AG10803 (cell line): ENCODE results near the gene C19orf67.

Experiments
- DNase-seq: peaks from one replicate; pipeline ENCODE4 v3.0.0; 2010; ENCODE audit warnings: low read depth
- H3K4me3 ChIP-seq: 2 replicates; pipeline ENCODE4 v1.5.1; 2011; ENCODE audit warnings: mild to moderate bottlenecking, low read length, control low read depth
- TF ChIP-seq, protein P1 (sequence below): conservative IDR thresholded peaks from 2 replicates; pipeline ENCODE4 v1.5.1; 2011; ENCODE audit warnings: mild to moderate bottlenecking, low read length, control low read depth, inconsistent platforms

C19orf67 gene

DNA sequence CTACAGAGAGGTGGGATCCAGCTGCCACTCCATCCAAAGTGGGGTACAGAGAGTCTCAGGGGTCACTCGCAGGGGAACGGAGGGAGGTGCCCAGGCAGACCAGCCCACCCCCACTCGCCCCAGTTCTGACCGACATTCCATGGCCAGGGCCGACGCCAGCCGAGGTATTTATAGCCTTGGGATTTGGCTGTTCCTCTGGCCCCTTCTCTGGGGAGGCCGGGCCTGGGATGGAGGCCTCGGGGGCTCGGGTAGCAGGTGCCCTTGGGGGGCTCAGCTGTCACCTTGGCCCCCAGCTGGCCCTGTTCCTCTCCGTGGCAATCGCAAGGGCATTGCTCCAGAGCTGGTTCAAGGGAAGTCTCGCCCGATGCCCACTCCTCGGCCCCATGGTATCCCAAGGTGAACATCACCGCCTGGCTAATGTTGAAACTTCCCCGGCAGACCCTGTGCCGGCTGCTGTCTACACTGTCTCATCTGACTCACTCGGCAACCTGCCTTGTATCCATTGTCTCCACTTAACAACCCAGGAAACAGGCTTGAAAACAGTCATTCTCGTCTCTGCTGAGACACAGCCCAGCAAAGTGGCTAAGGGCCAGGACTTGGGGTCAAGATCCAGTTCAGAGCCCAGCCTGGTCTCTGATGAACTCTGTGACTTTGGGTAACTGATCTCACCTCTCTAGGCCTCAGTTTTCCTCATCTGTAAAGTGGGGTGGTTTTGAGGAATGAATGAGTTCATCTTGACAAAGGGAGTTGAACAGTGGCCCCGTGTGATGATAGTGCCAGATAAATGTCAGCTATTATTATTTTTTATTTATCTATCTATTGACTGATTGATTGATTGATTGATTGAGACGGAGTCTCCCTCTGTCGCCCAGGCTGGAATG lies 22.2 kb upstream of the C19orf67 start:
- TF ChIP-seq, protein P1, sequence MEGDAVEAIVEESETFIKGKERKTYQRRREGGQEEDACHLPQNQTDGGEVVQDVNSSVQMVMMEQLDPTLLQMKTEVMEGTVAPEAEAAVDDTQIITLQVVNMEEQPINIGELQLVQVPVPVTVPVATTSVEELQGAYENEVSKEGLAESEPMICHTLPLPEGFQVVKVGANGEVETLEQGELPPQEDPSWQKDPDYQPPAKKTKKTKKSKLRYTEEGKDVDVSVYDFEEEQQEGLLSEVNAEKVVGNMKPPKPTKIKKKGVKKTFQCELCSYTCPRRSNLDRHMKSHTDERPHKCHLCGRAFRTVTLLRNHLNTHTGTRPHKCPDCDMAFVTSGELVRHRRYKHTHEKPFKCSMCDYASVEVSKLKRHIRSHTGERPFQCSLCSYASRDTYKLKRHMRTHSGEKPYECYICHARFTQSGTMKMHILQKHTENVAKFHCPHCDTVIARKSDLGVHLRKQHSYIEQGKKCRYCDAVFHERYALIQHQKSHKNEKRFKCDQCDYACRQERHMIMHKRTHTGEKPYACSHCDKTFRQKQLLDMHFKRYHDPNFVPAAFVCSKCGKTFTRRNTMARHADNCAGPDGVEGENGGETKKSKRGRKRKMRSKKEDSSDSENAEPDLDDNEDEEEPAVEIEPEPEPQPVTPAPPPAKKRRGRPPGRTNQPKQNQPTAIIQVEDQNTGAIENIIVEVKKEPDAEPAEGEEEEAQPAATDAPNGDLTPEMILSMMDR: no peak
- no peak overlapping the region for H3K4me3 ChIP-seq
- no peak for DNase-seq

DNA sequence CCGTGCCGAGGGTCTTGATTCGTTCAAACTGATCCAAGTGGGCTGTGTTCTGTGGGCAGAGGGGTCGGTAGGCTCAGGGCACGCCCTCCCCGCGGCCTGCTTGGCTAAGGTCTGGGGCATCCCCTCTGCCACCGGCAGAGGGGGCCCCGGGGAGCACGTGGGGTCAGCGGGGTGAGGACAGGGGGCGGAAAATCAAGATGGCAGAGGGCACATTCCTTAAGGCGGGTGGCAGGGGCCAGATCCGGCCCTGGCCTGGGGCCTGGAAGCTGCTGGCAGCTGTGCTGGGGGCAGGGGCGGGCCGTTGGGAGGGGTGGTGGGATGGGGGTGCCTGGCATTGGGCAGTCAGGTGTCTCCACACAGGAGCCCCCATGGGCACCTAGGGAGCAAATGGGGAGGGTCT lies 21.3 kb upstream of the C19orf67 start:
- TF ChIP-seq, protein P1: no peak
- no peak for DNase-seq
- H3K4me3 ChIP-seq: no peak overlapping the region

DNA sequence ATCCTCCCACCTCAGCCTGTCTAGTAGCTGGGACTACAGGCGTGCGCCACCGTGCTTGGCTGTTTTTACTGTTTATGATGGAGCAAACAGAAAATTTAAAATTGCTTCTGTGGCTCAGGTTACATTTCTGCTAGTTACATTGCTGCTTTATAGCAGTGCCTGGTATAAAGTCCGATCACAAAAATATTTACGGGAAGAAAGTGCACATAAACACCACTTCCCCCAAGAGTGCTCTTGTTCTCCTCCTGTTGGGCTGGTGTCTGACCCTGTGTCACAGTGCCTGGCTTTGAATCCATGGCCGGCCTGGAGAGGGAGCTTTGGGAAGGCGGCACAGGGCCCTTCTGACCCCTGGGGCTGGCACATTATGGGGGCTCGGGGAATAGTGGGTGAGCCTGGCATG lies 20.1 kb upstream of the C19orf67 start:
- H3K4me3 ChIP-seq: no peak overlapping the region
- TF ChIP-seq, protein P1: no peak
- no peak for DNase-seq

DNA sequence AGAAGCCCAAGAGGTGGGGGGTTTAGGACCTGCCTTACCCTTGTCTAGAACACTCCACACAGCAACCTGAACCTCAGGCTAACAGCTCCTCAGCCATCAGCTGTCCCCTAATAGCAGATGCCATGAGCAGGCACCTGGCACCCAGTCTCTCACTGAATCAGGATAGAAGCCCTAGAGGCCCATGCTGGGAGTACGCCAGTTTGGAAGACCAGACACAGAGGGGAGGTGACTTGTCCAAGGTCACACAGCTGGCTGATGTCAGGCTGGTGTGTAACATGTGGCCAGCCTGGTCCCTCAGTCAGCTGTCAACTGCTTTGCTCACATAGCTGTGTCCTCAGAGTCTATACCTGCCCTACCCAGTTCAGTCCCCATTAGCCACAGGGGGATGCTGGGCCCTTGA lies 17.7 kb upstream of the C19orf67 start:
- TF ChIP-seq, protein P1: no peak
- no peak overlapping the region for H3K4me3 ChIP-seq
- no peak for DNase-seq

DNA sequence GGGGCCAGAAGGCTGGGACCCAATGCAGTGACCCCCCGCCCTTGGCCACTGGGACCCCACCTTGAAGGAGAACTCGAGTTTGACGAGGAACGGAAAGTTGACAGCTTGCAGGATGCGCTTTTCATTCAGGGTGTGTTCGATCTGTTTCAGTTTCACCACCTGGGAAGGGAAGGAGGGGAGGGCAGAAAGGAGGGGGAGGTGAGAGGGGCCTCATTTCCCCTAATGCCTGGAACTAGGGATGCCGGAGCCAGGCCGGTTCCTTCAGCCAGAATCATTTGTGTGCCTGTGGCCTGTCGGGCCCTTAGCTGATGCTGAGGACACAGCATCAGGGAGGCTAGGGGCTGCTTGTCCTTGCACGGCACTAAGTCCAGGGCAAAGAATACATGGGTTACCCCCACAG lies 17.2 kb upstream of the C19orf67 start:
- DNase-seq: no peak
- TF ChIP-seq, protein P1: no peak
- no peak overlapping the region for H3K4me3 ChIP-seq

DNA sequence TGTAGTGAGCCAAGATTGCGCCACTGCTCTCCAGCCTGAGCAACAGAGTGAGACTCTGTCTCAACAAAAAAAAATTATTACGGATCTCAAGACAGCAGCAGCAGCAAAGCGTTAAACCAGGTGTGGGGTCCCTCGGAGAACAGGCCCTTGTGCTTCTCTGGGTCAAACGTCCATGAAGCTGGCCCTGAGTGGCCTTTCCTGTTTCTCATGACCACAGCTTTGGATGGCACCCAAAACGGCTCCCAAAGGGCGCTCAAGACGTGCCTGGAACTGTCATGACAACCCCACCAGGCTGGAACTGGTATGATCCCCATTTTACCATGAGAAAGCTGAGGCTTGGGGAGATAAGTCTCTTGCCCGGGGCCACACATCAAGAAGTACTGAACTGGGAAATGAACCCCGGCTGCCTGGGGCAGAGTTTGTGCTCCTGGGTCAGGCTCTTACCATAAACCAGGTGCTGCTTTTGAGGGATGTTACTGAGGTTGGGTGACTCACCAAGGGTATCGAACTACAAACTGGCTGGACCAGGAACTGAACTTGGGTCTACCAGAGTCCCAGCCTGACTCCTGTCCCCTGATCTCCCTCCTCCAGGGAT lies 16.6 kb upstream of the C19orf67 start:
- no peak overlapping the region for H3K4me3 ChIP-seq
- TF ChIP-seq, protein P1: no peak
- DNase-seq: no peak
